HG03060 (cell line): ENCODE results near the gene MRPL10.

Experiments used
- ATAC-seq: cut with Tn5 transposase; IDR thresholded peaks from one replicate; pipeline ENCODE4 v1.9.1; 2021; ENCODE audit warnings: low read depth, moderate number of reproducible peaks; ENCODE audit not compliant: unreplicated experiment

Gene MRPL10

DNA sequence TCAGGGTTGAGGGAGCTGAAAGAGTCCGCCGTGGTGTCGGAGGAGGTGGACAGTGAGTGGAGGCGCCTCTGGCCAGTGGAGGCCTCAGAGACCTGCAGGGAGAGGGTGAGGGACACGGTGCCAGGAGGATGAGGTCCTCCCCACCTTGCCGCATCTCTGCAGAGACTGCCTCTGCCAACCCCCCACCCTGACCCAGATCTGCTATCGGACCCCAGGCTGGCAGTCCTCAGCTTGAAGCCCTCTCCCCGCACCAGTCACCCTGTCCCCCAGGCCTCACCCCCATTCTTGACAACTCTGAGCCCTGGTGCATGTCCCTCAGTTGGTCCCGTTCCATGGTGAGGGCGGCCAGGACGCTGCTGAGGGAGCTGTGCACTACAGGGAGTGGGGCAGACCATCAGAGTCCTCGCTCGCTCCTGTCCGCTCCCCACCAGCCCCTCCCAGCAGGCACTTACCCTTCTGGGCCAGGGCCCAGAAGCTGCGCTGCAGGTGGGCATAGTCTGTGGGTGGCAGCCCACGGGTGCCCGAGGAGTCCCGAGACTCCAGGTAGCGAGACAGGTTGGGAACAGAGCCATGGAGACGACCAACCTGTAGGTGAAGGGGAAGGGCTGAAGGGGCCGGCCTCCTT lies 15.1 kb downstream of the MRPL10 start:
- ATAC-seq: no peak

DNA sequence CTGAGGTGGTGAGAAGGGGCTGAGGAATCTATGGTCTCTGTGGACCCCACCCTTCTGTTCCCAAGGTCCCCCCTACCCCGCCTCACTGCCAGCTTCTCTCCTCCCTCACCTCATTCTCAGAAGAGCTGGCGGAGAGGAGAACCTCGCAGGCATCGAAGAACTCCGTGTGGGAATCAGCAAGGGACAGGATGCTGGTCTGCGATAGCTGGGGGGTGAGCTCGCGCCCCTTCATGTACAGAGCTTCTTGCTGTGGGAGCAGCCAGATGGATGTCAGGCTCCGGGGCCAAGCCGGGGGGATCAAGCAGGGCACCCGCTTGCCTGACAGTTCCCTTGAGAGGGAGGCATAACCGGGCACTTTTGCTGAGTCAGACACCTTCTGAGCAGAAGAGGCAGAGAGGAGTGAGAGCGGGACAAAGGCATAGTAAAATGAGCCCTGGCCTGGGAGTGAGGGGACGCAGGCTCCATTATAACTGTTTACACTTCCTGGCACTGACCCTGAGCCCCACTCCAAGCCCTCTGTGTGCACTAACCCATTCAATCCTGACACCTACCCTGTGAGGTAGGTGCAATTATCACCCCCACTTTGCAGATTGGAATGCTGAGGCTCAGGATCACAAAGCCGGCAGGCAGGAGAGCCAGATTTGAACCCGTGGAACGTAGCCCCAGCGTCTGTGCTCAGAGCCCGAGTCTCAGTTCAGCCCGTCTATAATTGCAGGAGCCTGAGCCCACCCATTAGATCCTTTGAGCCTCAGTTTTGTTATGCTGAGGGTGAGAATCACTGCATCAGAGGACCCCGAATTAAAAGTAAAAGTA lies 16.0 kb downstream of the MRPL10 start:
- ATAC-seq: no peak

DNA sequence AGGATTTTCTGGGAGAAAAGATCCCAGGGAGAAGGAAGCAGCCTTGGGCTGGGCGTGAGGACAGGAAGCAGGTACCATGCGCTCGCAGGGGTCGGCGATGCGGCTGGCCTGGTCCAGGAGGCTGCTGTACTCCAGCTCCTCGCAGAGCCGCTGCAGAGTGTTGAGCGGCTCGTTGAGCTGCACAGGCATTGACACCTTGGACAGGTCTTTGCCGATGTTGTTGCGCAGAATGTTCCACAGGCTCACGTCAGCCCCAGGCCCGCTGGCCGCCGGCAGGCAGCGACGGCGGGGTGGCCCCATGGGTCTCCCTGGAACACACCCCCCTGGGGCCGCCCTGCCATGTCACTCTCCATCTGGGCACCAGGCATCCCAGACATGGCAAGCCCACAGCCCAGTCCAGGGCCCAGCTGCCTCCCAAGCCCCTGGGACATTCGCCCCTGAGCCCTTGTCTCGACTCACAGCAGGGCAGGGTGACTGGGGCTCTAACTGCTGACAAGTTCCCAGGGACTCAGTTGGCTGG lies 17.8 kb downstream of the MRPL10 start:
- no peak for ATAC-seq

DNA sequence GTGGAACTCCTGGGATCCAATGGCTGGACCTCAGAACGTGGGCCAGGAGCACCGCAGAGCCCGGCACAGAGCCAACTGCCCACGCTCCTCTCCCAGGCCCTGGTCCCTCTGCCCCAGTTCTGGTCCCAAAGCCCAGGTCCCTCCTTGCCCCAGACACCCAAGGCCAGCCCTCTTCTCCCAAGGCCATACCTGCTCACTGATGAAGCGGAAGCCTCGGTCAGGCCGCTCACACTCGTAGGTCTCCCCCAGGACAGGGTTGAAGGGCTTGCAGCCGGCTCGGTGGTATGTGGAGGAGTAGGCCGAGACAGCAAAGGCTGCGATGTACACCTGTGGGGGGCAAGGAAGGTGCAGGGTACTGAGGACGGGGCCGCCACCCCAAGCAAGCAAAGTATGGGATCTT lies 18.3 kb downstream of the MRPL10 start:
- no peak for ATAC-seq

DNA sequence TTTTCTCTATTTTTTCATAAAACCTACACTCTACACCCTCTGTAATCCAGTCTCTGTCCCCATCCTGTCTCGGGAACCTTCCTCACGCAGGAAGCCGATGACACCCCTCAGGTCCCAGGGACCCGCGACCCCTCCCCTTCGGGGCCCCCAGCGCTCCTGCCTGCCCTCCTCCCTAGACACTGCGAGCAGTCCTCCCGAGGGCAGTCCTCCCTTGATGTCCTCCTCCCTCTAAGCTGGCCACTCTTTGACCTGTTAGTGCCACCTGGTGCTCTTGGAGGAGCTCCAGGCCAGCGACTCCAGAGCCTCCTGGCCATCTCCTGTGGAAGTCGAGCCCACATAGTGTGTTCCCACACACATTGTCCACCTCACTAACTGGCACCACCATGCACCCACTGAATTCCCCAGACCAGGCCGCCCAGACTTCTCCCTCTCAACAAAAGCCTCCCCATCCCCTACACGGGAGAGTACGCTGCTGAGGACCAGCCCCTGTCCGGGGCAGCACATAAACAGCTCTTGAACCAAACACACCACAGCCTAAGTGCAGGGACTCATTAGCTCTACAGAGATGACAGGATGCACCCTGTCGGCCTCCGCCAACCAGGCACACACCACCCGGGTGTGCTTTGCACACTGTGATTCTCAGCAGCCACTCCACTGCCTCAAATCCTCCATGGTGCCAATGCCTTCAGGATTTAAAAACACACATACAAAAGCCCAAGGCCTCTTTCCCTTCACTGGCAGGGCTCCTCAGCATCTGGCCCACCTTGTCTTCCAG lies 19.0 kb downstream of the MRPL10 start:
- ATAC-seq: no peak

DNA sequence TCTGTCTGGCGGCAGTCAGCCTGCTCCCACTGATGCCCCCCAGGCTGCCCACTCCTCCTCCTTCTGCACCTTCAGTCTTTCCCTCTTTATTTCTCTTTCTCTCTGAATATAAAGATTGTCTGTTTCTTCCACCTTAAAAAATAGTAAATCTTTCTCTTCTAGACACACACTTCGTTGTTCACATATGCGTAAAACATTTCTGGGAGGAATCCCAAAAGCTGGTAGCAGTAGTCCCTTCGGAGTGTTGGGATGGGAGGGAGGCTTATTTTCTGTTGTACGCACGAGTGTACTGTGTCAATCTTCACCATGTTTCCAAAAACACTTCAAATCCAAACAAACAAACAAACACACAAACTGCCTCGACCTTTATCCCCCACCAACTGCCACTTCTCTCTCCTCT lies 19.6 kb downstream of the MRPL10 start:
- no peak for ATAC-seq

DNA sequence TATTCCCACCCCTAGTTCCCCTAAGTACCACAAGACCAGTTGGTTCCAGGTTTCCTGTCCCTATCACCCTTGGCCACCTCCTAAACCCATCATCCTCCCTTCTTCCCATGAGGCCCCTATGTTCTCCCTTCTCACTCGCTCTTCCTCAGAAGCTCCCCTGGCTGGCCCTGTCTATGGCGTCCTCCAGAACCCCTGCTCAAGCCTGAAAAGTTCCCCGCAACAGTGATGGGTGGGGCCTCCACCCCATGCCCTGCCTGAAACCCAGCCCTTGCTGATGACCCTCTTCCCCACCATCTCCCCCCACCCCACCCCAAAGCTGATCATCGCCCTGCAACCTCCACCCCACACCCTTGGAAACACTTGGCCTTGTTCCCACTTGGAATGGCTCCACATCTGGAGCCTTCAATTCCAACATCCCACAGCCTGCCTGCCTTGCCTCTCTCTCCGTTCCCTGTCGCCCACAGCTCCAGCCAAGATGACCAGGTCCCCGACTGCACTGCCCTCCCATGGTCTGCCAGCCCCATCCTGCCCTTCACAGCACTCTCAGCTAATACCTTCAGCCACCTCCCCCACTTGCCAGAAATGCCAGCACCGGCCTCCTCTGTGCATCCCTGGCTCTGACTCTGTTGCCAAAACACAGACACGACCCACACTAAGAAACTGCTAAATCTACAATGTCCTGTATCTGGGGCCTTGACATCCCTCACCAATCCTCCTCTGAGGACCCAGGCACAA lies 20.3 kb downstream of the MRPL10 start:
- ATAC-seq: no peak

DNA sequence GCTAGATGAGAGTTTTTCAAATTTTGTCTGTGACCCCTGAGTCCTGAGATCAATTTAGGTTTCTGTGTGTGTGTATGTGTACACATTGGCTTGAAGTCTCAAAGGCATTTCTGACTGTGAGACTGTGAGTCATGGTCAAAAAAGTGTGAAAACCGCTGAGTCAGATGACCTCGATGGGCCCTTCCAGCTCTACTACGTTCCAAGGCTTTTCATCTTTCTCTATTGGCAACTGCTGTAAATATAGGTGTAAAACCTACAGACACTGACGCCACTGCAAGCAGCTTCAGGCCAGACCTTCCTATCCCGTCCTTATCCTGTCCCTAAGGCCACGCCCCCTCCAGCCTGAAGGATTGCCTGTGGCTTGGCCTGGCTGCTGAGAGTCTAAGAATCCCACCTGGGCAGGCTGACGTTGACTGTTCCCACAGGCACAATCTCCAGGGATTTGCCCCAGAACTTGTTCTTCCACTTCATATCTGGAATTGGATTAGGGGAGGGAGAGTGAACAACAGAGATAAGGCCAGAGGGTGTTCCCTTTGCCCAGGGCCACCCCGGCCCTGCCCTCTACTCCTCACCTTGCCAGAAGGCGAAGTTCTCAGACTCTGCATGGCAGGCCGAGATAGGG lies 21.0 kb downstream of the MRPL10 start:
- peak; percentile 66 for ATAC-seq

DNA sequence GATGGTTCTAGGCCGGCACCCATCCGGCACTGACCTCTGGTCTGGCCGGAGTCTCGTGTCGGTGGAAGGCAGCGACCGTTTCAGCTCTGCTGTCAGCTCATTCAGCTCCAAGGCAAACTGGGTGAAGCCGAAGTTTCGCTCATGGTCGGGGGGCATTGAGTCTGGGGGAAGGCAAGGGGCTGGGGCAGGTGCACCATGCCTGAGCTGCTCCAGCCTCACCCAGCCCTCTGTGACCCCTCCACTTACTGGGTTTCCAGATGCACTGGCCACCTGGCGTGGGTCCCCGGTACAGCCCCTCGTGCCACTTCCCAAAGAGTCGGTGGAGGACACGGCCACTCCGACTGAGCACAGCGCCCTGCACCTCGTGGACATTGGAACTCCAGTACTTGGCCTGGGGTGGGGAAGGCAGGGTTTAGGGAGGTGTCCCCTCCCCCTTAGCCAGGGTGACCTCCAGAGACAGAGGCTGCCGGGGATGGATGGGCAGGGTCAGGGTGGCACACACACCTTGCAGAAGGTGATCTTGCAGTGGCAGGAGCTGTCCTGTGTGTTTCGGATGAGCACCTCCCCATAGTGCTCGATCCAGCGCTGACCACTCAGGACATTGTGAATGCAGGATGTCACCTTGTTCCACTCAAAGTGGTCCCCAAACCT lies 22.4 kb downstream of the MRPL10 start:
- ATAC-seq: no peak

DNA sequence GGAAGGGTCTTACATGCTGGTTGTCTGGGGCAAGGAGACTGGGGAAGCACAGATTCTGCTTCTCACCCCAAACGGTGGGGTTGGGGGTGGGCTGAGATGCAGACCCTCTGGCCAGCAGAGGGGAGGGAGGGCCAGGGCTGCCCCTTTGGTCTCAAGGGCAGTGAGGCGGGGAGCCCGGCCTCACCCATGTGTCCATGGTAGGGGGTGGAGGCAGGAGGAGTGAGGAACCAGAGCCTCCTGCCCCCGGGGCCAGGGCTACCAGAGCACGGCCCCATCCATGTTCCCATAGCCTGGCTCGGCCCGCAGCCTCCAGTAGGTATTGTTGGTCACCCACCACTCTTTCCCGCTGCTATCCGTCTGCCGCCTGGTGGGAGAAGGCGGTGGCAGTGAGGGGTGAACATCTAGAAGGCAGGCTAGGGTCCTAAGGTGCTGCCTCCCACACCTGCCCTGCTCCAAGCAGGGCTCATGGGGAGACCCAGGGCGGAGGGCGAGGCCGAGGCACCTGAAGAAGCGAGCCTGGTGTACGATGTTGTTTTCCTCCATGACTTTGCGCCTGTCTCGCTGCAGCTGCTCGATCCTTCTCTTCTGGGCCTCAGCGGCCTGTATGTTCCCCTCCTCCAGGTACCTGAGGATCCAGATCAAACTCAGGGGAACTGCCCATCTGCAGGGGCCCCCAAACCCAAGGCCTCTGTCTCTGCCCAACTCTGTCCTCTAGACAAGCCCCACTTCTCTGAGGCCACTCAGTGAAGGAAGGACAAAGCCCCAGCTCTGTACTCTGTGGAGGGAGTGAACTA lies 23.1 kb downstream of the MRPL10 start:
- ATAC-seq: no peak

DNA sequence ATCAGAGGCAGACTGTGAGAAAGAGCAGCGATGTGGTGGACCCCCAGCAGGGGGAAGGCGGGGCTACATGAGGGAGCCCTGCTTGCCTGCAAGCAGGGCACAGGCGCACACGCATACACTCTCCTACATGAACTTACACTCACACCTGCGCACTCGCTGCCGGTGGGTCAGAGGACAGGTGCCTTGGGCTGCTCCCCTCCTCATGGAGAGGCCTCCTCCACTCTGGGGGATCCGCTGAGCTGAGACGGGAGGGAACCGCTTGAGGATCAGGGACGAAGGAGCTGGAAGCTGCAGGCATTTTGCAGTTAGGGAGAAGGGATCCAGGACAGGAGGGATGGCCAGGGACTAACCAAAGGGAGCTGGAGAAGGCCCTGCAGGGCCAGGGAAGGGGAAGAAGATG lies 23.9 kb downstream of the MRPL10 start:
- no peak for ATAC-seq

DNA sequence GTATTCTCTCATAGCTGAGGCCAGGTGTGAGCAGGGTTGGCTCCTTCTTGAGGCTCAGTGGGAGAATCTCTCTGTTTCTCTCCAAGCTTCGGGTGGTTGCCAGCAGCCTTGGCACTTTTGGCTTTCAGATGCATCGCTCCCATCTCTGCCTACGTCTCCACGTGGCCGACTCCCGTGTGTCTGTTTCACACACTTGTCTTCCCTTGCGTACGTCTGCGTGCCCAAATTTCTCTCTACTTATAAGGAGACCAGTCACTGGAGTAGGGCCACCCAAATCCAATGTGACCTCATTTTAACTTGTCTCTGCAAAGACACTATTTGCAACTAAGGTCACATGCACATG lies 24.5 kb downstream of the MRPL10 start:
- no peak for ATAC-seq

DNA sequence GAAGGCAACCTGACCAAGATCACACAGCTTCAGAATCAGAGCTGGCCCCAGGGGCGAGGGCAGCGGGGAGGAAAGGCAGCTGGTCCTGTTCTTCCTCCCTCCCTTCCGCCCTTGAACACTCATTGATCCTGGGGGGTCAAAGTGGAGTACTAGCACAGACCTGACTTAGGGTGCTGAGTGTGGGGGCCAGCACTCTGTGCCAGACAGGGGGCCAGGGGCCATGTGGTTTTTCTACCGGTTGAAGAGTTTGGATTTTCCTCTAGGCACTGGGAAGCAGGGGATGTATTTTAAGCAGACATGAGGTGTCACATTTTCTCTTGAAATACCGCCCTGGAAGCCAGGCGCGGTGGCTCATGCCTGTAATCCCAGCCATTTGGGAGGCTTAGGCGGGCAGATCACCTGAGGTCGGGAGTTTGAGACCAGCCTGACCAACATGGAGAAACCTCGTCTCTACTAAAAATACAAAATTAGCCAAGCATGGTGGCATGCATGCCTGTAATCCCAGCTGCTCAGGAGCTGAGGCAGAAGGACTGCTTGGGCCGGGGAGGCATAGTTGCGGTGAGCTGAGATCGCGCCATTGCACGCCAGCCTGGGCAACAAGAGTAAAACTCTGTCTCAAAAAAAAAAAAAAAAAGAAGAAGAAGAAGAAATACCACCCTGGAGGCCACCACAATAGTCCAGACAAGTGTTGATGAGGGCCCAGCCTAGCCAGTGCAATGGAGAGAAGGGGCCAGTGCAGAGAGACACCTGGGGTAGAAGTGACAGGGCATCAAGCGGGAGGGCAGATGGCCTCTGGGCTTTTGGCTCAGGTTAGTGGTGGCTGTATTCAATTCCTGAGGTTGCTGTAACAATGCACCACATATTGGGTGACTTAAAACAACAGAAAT lies 25.1 kb downstream of the MRPL10 start:
- ATAC-seq: no peak

DNA sequence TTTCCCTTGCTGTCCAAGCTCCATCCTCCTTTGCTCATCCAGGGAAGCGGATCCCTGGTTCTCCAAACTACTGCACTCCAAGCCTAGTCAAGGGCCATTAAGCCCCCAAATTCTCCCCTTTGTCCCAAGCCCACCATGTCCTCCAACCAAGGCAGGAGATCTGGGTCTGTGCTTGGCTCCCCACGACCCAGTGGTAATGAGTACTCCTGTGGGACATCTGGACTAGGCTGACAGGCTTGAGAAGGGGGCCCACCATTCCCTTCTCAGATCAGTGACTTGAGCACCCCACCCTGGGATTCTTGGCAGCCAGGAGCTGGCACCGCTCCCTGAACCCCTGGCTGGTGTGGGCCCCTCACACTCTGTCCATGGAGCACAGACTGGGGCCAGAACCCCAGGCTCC lies 26.9 kb downstream of the MRPL10 start:
- ATAC-seq: no peak

DNA sequence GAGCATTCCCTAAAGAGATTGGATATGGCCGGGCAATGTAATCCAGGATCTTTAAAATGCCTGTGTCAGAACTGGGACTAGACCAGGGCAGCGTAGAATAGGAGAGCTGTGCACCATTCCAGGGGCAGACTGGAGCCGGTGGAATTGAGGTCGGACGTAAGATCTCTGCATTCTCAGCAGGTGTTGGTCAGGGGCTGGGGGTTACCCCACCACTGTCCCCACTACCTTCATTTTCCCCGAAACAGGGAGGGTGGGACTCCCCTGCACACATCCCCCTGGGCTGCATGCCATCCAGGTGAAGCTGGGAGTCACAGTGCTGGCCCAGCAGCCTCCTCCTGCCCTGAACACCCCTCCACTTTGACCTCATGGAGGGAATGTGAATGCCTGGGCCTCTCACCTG lies 27.6 kb downstream of the MRPL10 start:
- ATAC-seq: no peak

DNA sequence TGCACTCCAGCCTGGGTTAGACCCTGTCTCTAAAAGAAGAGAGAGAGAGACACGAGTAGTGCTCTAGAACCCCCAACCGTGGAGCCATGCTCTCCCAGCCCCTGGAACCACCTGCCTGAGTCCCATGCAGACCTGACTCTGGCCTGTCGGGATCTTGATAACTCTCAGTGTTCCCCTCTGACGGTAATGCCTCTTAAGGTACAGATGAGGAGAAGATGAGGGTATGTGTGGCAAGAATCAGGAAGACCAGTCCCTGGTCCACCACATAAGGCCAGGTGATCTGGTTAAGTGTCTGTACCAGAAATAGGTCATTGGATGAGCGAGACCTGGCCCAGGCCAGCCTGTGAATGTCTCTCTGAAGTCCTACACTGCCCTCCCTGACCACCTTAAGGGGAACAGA lies 28.1 kb downstream of the MRPL10 start:
- ATAC-seq: no peak

DNA sequence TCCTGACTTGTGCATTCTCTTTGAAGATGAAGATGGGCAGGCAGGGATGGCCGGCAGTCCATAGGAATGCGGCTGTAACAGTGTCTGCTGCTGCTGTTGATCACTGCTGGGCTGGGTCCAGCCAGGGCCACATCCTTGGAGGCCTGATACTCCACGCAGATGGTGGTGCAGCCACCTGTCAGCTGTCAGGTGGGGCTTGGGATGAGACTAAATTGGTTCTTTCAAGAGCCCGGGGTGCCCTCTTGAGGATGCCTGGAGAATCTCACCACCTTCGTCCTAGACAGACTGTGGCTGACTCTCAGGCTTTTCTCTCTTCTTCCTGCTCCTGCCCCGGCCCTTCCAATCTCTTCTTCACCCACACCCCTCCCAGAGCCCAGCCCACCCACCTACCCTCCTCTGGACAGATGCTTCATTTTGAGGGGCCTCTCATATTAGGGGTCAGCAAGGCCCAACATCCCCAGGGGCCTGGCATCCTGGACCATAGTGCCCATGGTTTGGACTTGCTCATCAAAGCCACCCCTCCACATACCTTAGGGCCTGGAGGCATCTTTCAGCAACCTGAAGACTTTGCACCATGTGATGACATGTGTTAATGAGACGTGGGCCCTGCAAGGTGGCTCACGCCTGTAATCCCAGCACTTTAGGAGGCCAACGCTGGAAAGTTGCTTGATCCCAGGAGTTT lies 28.9 kb downstream of the MRPL10 start:
- no peak for ATAC-seq

DNA sequence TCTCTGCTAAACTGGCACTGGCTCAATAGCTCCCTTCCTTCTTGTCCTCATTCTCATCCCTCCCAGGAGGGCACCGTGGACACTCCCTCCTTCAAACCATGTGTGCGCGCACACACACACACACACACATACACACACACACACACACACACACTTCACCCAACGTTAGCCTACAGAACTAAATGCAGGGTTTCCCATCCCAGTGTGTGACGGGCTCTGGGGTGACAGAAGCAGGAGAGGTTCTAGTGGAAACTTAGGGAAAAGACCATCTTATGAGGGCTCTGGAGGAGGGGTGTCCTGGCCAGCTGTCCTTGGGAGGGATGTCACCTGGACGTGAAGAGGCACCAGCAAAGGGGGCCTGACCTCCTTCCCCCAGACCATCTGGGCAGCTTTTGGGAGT lies 29.4 kb downstream of the MRPL10 start:
- no peak for ATAC-seq
